ENCODE results near the gene ACADL. TPM values are rescaled to one million over a fixed set of nuclear protein-coding genes. Genes with fewer than 3 reads are reported as not detected.

Gene ACADL
- total and polyA plus RNA-seq, 2 of the 8 experiments (the other 6 are each of a cell fraction or from before 2014, with no cell fraction given), result 0.11 to 0.34 TPM

GRCh38 chr2:210195101-210195852, 30.0 kb downstream of the ACADL start (continued):
- TF ChIP-seq CHD7 (IDR thresholded peaks at IDR 0.05; ENCODE audit: insufficient replicate concordance, low read length) (no peak), CBX5 (IDR thresholded peaks at IDR 0.05; ENCODE audit: low read depth, low read length) (no peak), BACH1 (IDR thresholded peaks at IDR 0.05; ENCODE audit: low read length) (no peak), RAD21 (IDR thresholded peaks at IDR 0.05 in 1 of 2, conservative IDR thresholded peaks at IDR 0.05 in 1 of 2; ENCODE audit: low read depth in 2 of 2, low read length in 2 of 2) (peak; percentile 83 to 88), CTCF (IDR thresholded peaks at IDR 0.05; ENCODE audit: control extremely low read depth in 1 of 3, insufficient read depth in 1 of 3, low read depth in 1 of 3, low read length in 3 of 3) (peak in 2 of 3 experiments; percentile 46 to 48; a peak in 2 of 4 replicates), SAP30 (IDR thresholded peaks at IDR 0.05; ENCODE audit: insufficient read depth, insufficient replicate concordance, low read length) (no peak)

Data from H1 (cell line).